IPS-15b (cell line): ENCODE data around the gene USP13.
A peak's percentile ranks its signal among the peaks of the same experiment; 100 is the strongest.

ENCODE experiments used
- H3K27me3 ChIP-seq: one replicate; pipeline ENCODE4 v1.6.1; 2013; ENCODE audit warnings: low read length; ENCODE audit not compliant: control insufficient read depth, insufficient read depth
- H3K36me3 ChIP-seq: one replicate; pipeline ENCODE4 v1.6.1; 2013; ENCODE audit warnings: low read length; ENCODE audit not compliant: control insufficient read depth, insufficient read depth
- H3K4me1 ChIP-seq: one replicate; pipeline ENCODE4 v1.6.1; 2013; ENCODE audit warnings: mild to moderate bottlenecking, low read length; ENCODE audit not compliant: control insufficient read depth, insufficient read depth
- H3K4me3 ChIP-seq: one replicate; pipeline ENCODE4 v1.5.1; 2013; ENCODE audit warnings: low read depth, low read length
- H3K9ac ChIP-seq: one replicate; pipeline ENCODE4 v1.6.1; 2013; ENCODE audit warnings: low read depth, mild to moderate bottlenecking, low read length
- H3K9me3 ChIP-seq: one replicate; pipeline ENCODE4 v1.6.1; 2013; ENCODE audit warnings: mild to moderate bottlenecking, low read length; ENCODE audit not compliant: control insufficient read depth, insufficient read depth

The USP13 gene

DNA sequence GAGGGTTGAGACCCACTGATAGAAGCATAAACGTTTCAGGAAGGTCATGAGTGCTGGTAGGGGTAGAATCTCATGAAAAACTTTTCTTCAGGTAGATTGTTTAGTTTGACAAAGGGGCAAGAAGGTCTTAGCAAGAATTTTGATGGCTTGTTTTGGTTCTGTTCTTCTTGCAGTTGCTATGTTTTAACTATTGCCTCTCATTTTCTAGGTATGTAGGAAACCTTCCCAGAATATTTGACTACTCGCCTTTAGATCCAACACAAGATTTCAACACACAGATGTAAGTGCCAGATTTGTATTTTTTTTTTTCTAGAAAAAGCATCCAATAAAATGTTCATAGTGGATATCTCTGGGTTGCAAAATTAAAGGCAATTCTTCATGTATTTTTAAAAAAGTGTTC lies 77.1 kb downstream of the USP13 start:
- no peaks in the 10 kb centered on the region for H3K9me3 ChIP-seq
- H3K36me3 ChIP-seq: peaks cover 10% of the 10 kb centered on the region

DNA sequence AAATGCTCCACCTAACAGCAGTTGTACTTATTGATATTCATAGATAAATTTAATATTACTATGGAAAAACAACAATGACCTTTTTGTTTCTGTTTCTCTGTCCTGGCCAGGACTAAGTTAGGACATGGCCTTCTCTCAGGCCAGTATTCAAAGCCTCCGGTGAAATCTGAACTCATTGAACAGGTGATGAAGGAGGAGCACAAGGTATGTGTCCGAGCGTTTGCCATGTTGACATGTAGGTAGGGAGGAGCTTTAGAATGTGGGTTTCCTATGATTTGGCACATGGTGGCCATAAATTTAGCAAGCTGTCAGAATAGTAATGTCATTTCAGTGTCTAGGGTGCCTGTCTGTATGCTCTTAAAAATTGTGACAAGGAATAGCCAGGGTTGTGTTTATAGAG lies 77.7 kb downstream of the USP13 start:
- no peaks in the 10 kb centered on the region for H3K9me3 ChIP-seq
- H3K27me3 ChIP-seq: no peaks in the 10 kb centered on the region
- peaks cover 10% of the 10 kb centered on the region for H3K36me3 ChIP-seq
- H3K4me1 ChIP-seq: no peaks in the 10 kb centered on the region
- no peak overlapping the region for H3K4me3 ChIP-seq
- H3K9ac ChIP-seq: no peak overlapping the region

More for the DNA sequence above, 77.1 kb downstream of the USP13 start:
- Histone ChIP-seq H3K9ac (no peak overlapping the region), H3K4me1 (no peaks in the 10 kb centered on the region), H3K4me3 (no peak overlapping the region), H3K27me3 (no peaks in the 10 kb centered on the region)

DNA sequence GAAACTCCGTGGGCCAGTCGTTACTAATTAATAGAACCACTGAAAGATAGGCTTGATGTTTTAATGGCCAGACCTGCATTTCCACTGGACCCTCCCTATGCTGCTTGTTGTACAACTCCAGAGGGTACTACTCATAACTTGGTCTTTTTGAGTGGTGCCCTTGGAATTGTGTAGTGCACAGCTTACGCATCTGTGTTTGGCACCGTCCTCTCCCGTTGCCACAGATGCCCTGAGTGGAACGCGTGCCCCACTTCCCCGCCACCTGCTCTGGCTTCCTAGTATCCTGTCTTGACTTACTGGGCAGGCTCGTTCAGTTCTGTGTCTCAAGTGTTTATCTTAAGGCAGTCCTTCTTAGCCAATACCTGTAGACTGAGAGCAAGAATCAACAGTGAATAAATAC lies 78.7 kb downstream of the USP13 start:
- no peaks in the 10 kb centered on the region for H3K4me1 ChIP-seq
- H3K36me3 ChIP-seq: peaks cover 7% of the 10 kb centered on the region
- no peaks in the 10 kb centered on the region for H3K27me3 ChIP-seq
- H3K9me3 ChIP-seq: no peaks in the 10 kb centered on the region
- no peak overlapping the region for H3K9ac ChIP-seq
- no peak overlapping the region for H3K4me3 ChIP-seq

DNA sequence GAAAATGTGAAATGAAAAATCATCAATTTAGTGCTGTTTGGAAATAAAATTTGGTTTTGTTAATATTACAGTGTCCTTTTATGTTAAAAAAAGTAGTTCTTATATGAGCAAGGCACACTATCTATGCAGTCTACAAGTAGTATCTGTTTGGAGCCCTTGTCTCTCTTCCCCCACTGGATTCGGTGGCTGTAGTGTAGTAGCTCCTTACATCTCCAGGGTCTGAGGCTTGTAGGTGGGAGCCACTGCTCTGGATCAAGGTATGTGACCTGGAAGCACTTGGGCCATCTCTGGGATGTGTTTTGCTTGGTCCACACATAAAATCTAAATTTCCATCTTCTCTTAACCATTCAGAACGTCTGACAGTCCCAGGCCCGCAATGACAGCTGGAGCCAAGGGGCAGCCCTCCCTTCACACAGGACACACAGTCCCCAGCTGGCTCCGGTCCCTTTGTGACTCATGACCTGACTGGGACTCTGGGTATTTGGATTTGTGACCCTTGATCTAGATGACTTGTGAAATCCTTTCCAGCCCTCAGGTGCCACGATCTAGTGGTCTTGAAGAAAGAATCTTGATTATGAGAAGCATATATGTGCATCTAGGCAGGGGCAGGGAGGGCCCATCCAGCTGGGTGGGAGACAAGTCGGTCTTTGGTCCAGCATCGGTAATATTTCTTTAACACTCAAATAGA lies 80.0 kb downstream of the USP13 start:
- H3K27me3 ChIP-seq: no peaks in the 10 kb centered on the region
- H3K9ac ChIP-seq: no peak overlapping the region
- no peaks in the 10 kb centered on the region for H3K4me1 ChIP-seq
- H3K9me3 ChIP-seq: no peaks in the 10 kb centered on the region
- peaks cover 4% of the 10 kb centered on the region for H3K36me3 ChIP-seq
- no peak overlapping the region for H3K4me3 ChIP-seq

DNA sequence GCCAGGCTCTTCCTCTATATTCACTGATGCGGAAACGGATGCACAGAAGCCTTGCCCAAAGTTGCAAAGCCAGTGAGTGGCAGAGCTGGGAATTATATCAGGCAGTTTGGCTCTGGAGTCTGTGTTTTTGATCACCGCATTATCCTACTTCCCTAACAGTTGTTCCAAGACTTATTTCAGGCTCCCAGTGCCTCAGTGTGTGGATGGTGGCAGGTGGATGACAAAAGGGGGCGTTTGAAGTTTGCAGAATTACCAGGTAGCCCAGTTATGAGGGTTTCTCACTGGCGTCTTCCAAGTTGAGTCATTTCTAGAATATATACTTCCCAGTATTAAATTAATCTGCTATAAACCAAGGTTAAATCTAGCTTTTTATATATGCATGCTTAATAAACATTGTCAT lies 81.0 kb downstream of the USP13 start:
- no peak overlapping the region for H3K4me3 ChIP-seq
- H3K4me1 ChIP-seq: no peaks in the 10 kb centered on the region
- no peak overlapping the region for H3K9ac ChIP-seq
- H3K36me3 ChIP-seq: peaks cover 4% of the 10 kb centered on the region
- no peaks in the 10 kb centered on the region for H3K9me3 ChIP-seq
- no peaks in the 10 kb centered on the region for H3K27me3 ChIP-seq

GRCh38 chr3:179734497-179735281 lies 81.8 kb downstream of the USP13 start:
- no peaks in the 10 kb centered on the region for H3K27me3 ChIP-seq
- no peak overlapping the region for H3K9ac ChIP-seq
- peaks cover 4% of the 10 kb centered on the region for H3K36me3 ChIP-seq
- H3K4me1 ChIP-seq: no peaks in the 10 kb centered on the region
- no peak overlapping the region for H3K4me3 ChIP-seq
- H3K9me3 ChIP-seq: no peaks in the 10 kb centered on the region

DNA sequence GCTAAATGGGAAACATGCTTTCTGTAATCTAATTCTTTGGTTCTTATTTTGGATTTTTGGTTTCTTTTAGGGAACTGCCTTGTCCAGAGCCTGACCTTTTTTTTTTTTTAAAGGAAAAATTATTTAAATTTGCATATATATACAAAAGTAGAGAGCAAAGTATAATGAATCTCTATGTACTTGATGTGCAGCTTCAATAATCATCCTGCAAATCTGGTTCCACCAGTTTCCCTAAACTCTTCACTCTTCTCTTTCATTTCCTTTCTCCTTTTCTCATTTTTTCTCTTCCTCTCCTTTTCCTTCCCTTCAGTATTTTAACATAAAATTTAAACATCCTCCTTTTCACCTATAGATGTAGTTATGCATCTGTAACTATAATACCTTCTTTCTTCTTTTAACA lies 82.5 kb downstream of the USP13 start:
- H3K36me3 ChIP-seq: peaks cover 6% of the 10 kb centered on the region
- no peaks in the 10 kb centered on the region for H3K4me1 ChIP-seq
- no peak overlapping the region for H3K9ac ChIP-seq
- no peaks in the 10 kb centered on the region for H3K9me3 ChIP-seq
- H3K27me3 ChIP-seq: no peaks in the 10 kb centered on the region
- no peak overlapping the region for H3K4me3 ChIP-seq

GRCh38 chr3:179738998-179739397 lies 86.2 kb downstream of the USP13 start:
- Histone ChIP-seq H3K27me3 (no peaks in the 10 kb centered on the region), H3K4me1 (no peaks in the 10 kb centered on the region), H3K9me3 (no peaks in the 10 kb centered on the region), H3K36me3 (peaks cover 7% of the 10 kb centered on the region), H3K9ac (no peak overlapping the region), H3K4me3 (no peak overlapping the region)

DNA sequence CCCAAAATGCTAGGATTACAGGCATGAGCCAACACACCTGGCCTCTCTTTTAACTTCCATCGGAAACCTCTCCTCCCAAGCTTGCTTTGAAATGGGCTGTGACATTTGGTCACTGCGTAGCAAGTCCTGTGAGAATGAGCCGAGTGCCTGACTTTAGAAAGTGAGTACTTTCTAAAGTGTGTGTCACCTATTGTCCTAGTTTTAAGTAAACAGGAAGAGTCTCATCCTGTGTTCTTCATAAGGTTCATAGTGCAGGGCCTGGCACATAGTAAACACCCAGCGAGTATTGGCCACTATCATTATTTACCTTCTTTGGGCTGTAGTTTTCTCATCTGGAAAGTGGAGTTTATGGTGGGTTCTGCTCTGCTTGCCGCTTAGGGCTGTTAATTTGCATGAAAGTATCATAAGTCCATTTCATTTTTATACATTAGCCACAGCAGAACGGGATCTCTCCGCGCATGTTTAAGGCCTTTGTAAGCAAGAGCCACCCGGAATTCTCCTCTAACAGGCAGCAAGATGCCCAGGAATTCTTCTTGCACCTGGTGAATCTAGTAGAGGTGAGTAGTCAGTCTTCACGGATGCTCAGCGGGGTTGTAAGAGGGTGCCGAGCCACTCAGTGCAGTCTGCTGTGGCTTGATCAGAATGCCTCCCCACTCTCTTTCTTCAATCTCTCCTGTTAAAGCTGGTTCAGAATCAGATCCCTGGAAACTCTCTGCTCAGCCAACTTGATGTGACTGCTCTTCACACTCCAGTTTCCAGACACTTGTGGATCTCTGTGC lies 87.2 kb downstream of the USP13 start:
- Histone ChIP-seq H3K9ac (no peak overlapping the region), H3K9me3 (no peaks in the 10 kb centered on the region), H3K4me1 (peaks cover 3% of the 10 kb centered on the region), H3K4me3 (no peak overlapping the region), H3K27me3 (no peaks in the 10 kb centered on the region), H3K36me3 (peaks cover 11% of the 10 kb centered on the region)

DNA sequence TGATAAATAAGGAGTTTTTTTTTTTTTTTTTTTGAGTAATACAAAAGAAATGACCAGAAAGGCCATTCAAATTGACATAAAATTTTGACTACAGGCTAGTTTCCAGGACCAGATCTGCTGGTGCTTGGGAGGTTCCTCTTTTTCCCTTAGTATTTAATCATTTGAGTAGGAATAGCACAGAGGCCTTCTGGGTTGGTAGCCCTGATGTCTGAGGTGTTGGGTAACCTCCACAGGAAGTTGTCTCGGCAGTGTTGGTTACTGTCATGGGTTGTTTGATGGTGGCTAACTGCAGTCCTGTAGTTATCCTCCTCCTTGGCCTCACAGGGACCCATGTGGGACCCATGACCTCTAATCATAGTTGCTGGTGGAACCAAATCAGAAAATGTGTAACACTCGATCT lies 91.1 kb downstream of the USP13 start:
- Histone ChIP-seq H3K9me3 (no peaks in the 10 kb centered on the region), H3K36me3 (peaks cover 11% of the 10 kb centered on the region), H3K27me3 (no peaks in the 10 kb centered on the region), H3K9ac (no peak overlapping the region), H3K4me3 (no peak overlapping the region), H3K4me1 (peaks cover 3% of the 10 kb centered on the region)

- peaks cover 3% of the 10 kb centered on the region for H3K4me1 ChIP-seq
- H3K9ac ChIP-seq: peak overlapping the region; percentile 12
- no peak overlapping the region for H3K4me3 ChIP-seq
- H3K27me3 ChIP-seq: no peaks in the 10 kb centered on the region
- no peaks in the 10 kb centered on the region for H3K9me3 ChIP-seq
- H3K36me3 ChIP-seq: peaks cover 11% of the 10 kb centered on the region
Measured at GRCh38 chr3:179744667-179745066, 91.8 kb downstream of the USP13 start.
